Large intestine (tissue), 12 donors: ENCODE data around the gene DIS3L. TPM values are rescaled to one million over a fixed set of nuclear protein-coding genes. Genes with fewer than 3 reads are reported as not detected.
"Not testable (repeated sequence)": the region's sequence is repeated elsewhere in the genome, so short reads cannot be mapped to it uniquely, and the experiment has no call there.

Source experiments
- DNase-seq, 2 donors: peaks; one replicate each; pipeline versions ENCODE4 v3.0.0 to v3.0.0-alpha.2; 2013
- H3K27ac ChIP-seq: one replicate; pipeline ENCODE4 v1.5.1; 2013; ENCODE audit warnings: low read length
- H3K27me3 ChIP-seq: 2 replicates; pipeline ENCODE4 v1.6.1; 2013; ENCODE audit warnings: low read length; ENCODE audit not compliant: control insufficient read depth, insufficient read depth
- H3K36me3 ChIP-seq: 2 replicates; pipeline ENCODE4 v1.6.1; 2013; ENCODE audit warnings: low read length; ENCODE audit not compliant: control insufficient read depth, insufficient read depth
- H3K4me1 ChIP-seq: one replicate; pipeline ENCODE4 v1.6.1; 2013; ENCODE audit warnings: low read length; ENCODE audit not compliant: control insufficient read depth, insufficient read depth
- H3K4me3 ChIP-seq: one replicate; pipeline ENCODE4 v1.5.1; 2013; ENCODE audit warnings: low read length
- H3K9me3 ChIP-seq: one replicate; pipeline ENCODE4 v1.6.1; 2013; ENCODE audit warnings: mild to moderate bottlenecking, low read depth, low read length, moderate library complexity; ENCODE audit not compliant: control insufficient read depth
- WGBS: methylation state at CpG from one replicate; pipeline ENCODE4 v1.1.5; 2013; ENCODE audit warnings: low lambda C conversion rate; ENCODE audit not compliant: insufficient coverage; 5-methylcytosine and 5-hydroxymethylcytosine counted together
- long read RNA-seq, 11 donors: transcript quantifications; one replicate each; lab custom pipeline, GENCODE V29; 2026
- polyA plus RNA-seq: library from polyadenylated mRNA; unstranded; fragments of 120-200 nt; gene quantifications from one replicate; pipeline ENCODE4 v1.2.1, GENCODE V29; 2013

The DIS3L gene
- 33.6 TPM for polyA plus RNA-seq
- long read RNA-seq, donor 1, partial matches to known transcripts = 5 of 5 reads
- long read RNA-seq, donor 1, other reads (novel, unspliced or antisense) = 0 of 5 reads
- long read RNA-seq, donor 2, partial matches to known transcripts = 14 of 25 reads
- long read RNA-seq, donor 2, other reads (novel, unspliced or antisense) = 8 of 25 reads
- long read RNA-seq, donor 3 = 0 reads
- long read RNA-seq, donor 4, partial matches to known transcripts = 0 of 1 reads
- long read RNA-seq, donor 4, other reads (novel, unspliced or antisense) = 0 of 1 reads
- long read RNA-seq, donor 5 = 0 reads
- long read RNA-seq, donor 6, partial matches to known transcripts = 0 of 4 reads
- long read RNA-seq, donor 6, other reads (novel, unspliced or antisense) = 0 of 4 reads
- long read RNA-seq, donor 7, partial matches to known transcripts = 0 of 1 reads
- long read RNA-seq, donor 7, other reads (novel, unspliced or antisense) = 0 of 1 reads
- long read RNA-seq, donor 8, partial matches to known transcripts = 8 of 11 reads
- long read RNA-seq, donor 8, other reads (novel, unspliced or antisense) = 0 of 11 reads
- long read RNA-seq, donor 9, partial matches to known transcripts = 0 of 2 reads
- long read RNA-seq, donor 9, other reads (novel, unspliced or antisense) = 0 of 2 reads
- long read RNA-seq, donor 10 = 0 reads
- long read RNA-seq, donor 11, partial matches to known transcripts = 0 of 2 reads
- long read RNA-seq, donor 11, other reads (novel, unspliced or antisense) = 0 of 2 reads

- Histone ChIP-seq H3K27ac (peak within 1 kb of the TSS; percentile 93), H3K36me3 (peaks cover 3% of the 10 kb centered on the region), H3K9me3 (peaks cover 2% of the 10 kb centered on the region), H3K4me1 (peaks cover 9% of the 10 kb centered on the region), H3K4me3 (peak within 1 kb of the TSS; percentile 69), H3K27me3 (no peaks in the 10 kb centered on the region)
- DNase-seq = peak; percentile 45 to 86
- no CpG with 5 or more reads among the region's 92 CpGs for WGBS
Observed at GRCh38 chr15:66293419-66294156, at the start of gene DIS3L. DIS3L (plus strand) TSS chr15:66293568; CDS start chr15:66293597, 29 bp downstream.

- not testable (repeated sequence) for DNase-seq, H3K9me3 ChIP-seq, H3K4me1 ChIP-seq, H3K36me3 ChIP-seq, H3K27ac ChIP-seq, H3K4me3 ChIP-seq
- no CpG with 5 or more reads among the region's 5 CpGs for WGBS
- peaks cover 45% of the 10 kb centered on the region for H3K27me3 ChIP-seq
Observed at GRCh38 chr15:66245832-66246231, 47.5 kb upstream of the DIS3L start.

GRCh38 chr15:66246937-66247336 lies 46.4 kb upstream of the DIS3L start:
- 80% methylated on average over 1 of the region's 1 CpG for WGBS
- H3K36me3 ChIP-seq = no peaks in the 10 kb centered on the region
- no peak for DNase-seq
- H3K4me1 ChIP-seq = no peaks in the 10 kb centered on the region
- no peaks in the 10 kb centered on the region for H3K9me3 ChIP-seq
- peaks cover 57% of the 10 kb centered on the region for H3K27me3 ChIP-seq
- no peak overlapping the region for H3K27ac ChIP-seq
- H3K4me3 ChIP-seq = no peak overlapping the region

- WGBS = no CpG with 5 or more reads among the region's 2 CpGs
- H3K27ac ChIP-seq = no peak overlapping the region
- H3K27me3 ChIP-seq = peaks cover 82% of the 10 kb centered on the region
- DNase-seq = no peak
- peaks cover 8% of the 10 kb centered on the region for H3K4me1 ChIP-seq
- no peaks in the 10 kb centered on the region for H3K36me3 ChIP-seq
- no peaks in the 10 kb centered on the region for H3K9me3 ChIP-seq
- H3K4me3 ChIP-seq = no peak overlapping the region
Observed at GRCh38 chr15:66249605-66250174, 43.7 kb upstream of the DIS3L start.

- DNase-seq = peak in 1 of 2 donors; percentile 11
- no CpG with 5 or more reads among the region's 10 CpGs for WGBS
- Histone ChIP-seq H3K4me3 (no peak overlapping the region), H3K27me3 (peaks cover 88% of the 10 kb centered on the region), H3K27ac (no peak overlapping the region), H3K9me3 (no peaks in the 10 kb centered on the region), H3K36me3 (no peaks in the 10 kb centered on the region), H3K4me1 (peaks cover 8% of the 10 kb centered on the region)
Observed at GRCh38 chr15:66251065-66251789, 42.1 kb upstream of the DIS3L start.

GRCh38 chr15:66251790-66252684 lies 41.3 kb upstream of the DIS3L start:
- peaks cover 89% of the 10 kb centered on the region for H3K27me3 ChIP-seq

GRCh38 chr15:66252685-66253417 lies 40.5 kb upstream of the DIS3L start:
- Histone ChIP-seq H3K27ac (no peak overlapping the region), H3K36me3 (no peaks in the 10 kb centered on the region), H3K27me3 (peaks cover 96% of the 10 kb centered on the region), H3K4me1 (peaks cover 8% of the 10 kb centered on the region), H3K9me3 (no peaks in the 10 kb centered on the region), H3K4me3 (peak overlapping the region; percentile 38)
- WGBS = no CpG with 5 or more reads among the region's 64 CpGs
- DNase-seq = peak in 1 of 2 donors; percentile 49

More at GRCh38 chr15:66251790-66252684, 41.3 kb upstream of the DIS3L start:
- Histone ChIP-seq H3K4me1 (peaks cover 8% of the 10 kb centered on the region), H3K36me3 (no peaks in the 10 kb centered on the region), H3K4me3 (peak overlapping the region; percentile 38), H3K9me3 (no peaks in the 10 kb centered on the region), H3K27ac (no peak overlapping the region)
- DNase-seq = no peak
- no CpG with 5 or more reads among the region's 72 CpGs for WGBS

GRCh38 chr15:66253418-66254088 lies 39.8 kb upstream of the DIS3L start, which contains the start of gene MEGF11:
MEGF11 (minus strand) TSS chr15:66253750; CDS start chr15:66128403, 125,347 bp downstream.
- H3K27me3 ChIP-seq = peaks cover 94% of the 10 kb centered on the region
- peak in 1 of 2 donors; percentile 38 for DNase-seq
- WGBS = 0% methylated on average over 11 of the region's 64 CpGs

More at GRCh38 chr15:66253418-66254088, 39.8 kb upstream of the DIS3L start, which contains the start of gene MEGF11:
- no peak within 1 kb of the TSS for H3K27ac ChIP-seq
- peak within 1 kb of the TSS; percentile 38 for H3K4me3 ChIP-seq
- H3K9me3 ChIP-seq = no peaks in the 10 kb centered on the region
- H3K4me1 ChIP-seq = peaks cover 8% of the 10 kb centered on the region
- H3K36me3 ChIP-seq = no peaks in the 10 kb centered on the region
